ENCODE data around the gene KAT7.
"Not testable (repeated sequence)": the region's sequence is repeated elsewhere in the genome, so short reads cannot be mapped to it uniquely, and the experiment has no call there.

Gene KAT7

GRCh38 chr17:49788478-49789242 is at the start of gene KAT7:
Gene KAT7 (plus strand): TSS chr17:49788681. CDS start chr17:49788835, 154 bp downstream.
- peak; percentile 98 for DNase-seq

- DNase-seq = peak; percentile 87
Measured at GRCh38 chr17:49739641-49740271, 48.7 kb upstream of the KAT7 start.

- DNase-seq = no peak
Measured at GRCh38 chr17:49741009-49741691, 47.3 kb upstream of the KAT7 start.

- no peak for DNase-seq
Measured at GRCh38 chr17:49741692-49742076, 46.8 kb upstream of the KAT7 start.

GRCh38 chr17:49742166-49742638 is 46.3 kb upstream of the KAT7 start:
- DNase-seq = no peak

- DNase-seq = no peak
Measured at GRCh38 chr17:49745175-49746139, 43.0 kb upstream of the KAT7 start.

GRCh38 chr17:49746791-49747490 is 41.5 kb upstream of the KAT7 start:
- DNase-seq = no peak

GRCh38 chr17:49747632-49748031 is 40.8 kb upstream of the KAT7 start:
- DNase-seq = no peak

- no peak for DNase-seq
Measured at GRCh38 chr17:49748223-49748622, 40.3 kb upstream of the KAT7 start.

GRCh38 chr17:49748791-49749190 is 39.7 kb upstream of the KAT7 start:
- peak; percentile 63 for DNase-seq

- no peak for DNase-seq
Measured at GRCh38 chr17:49749730-49750129, 38.8 kb upstream of the KAT7 start.

GRCh38 chr17:49752508-49752907 is 36.0 kb upstream of the KAT7 start:
- no peak for DNase-seq

- no peak for DNase-seq
Measured at GRCh38 chr17:49753959-49754391, 34.5 kb upstream of the KAT7 start.

GRCh38 chr17:49755663-49756283 is 32.7 kb upstream of the KAT7 start:
- DNase-seq = no peak

GRCh38 chr17:49756323-49757150 is 31.9 kb upstream of the KAT7 start:
- no peak for DNase-seq

GRCh38 chr17:49757151-49757777 is 31.2 kb upstream of the KAT7 start:
- no peak for DNase-seq

GRCh38 chr17:49758464-49759010 is 29.9 kb upstream of the KAT7 start:
- DNase-seq = not testable (repeated sequence)

- no peak for DNase-seq
Measured at GRCh38 chr17:49759203-49759602, 29.3 kb upstream of the KAT7 start.

- no peak for DNase-seq
Measured at GRCh38 chr17:49760296-49760695, 28.2 kb upstream of the KAT7 start.

All from stimulated activated CD8-positive, alpha-beta memory T cell treated with anti-CD3 and anti-CD28 coated beads, Interleukin-4, amount 100 ng/mL, for 48 hours (primary cell).